ENCODE data around the gene MLXIP. TPM values are rescaled to one million over a fixed set of nuclear protein-coding genes. Genes with fewer than 3 reads are reported as not detected.

Gene MLXIP
- total and polyA plus RNA-seq, 2 of the 13 experiments (the other 11 are each of a cell fraction or from before 2014, with no cell fraction given): 5.3 to 6.7 TPM

- no peak for DNase-seq (ENCODE audit: low spot score)
- no peak for TF ChIP-seq ZNF292 (CRISPR knock-in tag; IDR thresholded peaks at IDR 0.05; ENCODE audit: borderline replicate concordance, low read depth)
- no peak for TF ChIP-seq RXRB (CRISPR knock-in tag; IDR thresholded peaks at IDR 0.05; ENCODE audit: borderline replicate concordance)
- TF ChIP-seq KDM2A (CRISPR knock-in tag; IDR thresholded peaks at IDR 0.05; ENCODE audit: borderline replicate concordance, low read depth): no peak
- no peak for TF ChIP-seq SMYD3 (CRISPR knock-in tag; IDR thresholded peaks at IDR 0.05)
- no peak for TF ChIP-seq BATF2 (CRISPR knock-in tag; IDR thresholded peaks at IDR 0.05)
- no peak for TF ChIP-seq HOXD1 (CRISPR knock-in tag; IDR thresholded peaks at IDR 0.05)
- TF ChIP-seq KAT7 (CRISPR knock-in tag; IDR thresholded peaks at IDR 0.05; ENCODE audit: borderline replicate concordance): no peak
- no peak for TF ChIP-seq CHCHD3 (CRISPR knock-in tag; IDR thresholded peaks at IDR 0.05)
- TF ChIP-seq ZNF770 (CRISPR knock-in tag; IDR thresholded peaks at IDR 0.05): no peak
- TF ChIP-seq ZNF839 (CRISPR knock-in tag; IDR thresholded peaks at IDR 0.05; ENCODE audit: borderline replicate concordance): no peak
- TF ChIP-seq ZNF619 (CRISPR knock-in tag; IDR thresholded peaks at IDR 0.05): no peak
- TF ChIP-seq AGO2 (optimal IDR thresholded peaks at IDR 0.05; ENCODE audit: low read depth, low read length): no peak
- no peak overlapping the region for H3K9ac ChIP-seq (ENCODE audit: insufficient read depth, low read depth, low read length)
- POLR2A ChIA-PET: no interaction called here
- H3K36me3 ChIP-seq (replicated peaks in 1 of 2; ENCODE audit: control insufficient read depth in 1 of 2, insufficient read depth in 2 of 2, low read length in 2 of 2): peaks cover 15 to 36% of the 10 kb centered on the region in 2 experiments; a peak in 4 of 5 replicates
- H3K9me3 ChIP-seq (ENCODE audit: low read length): no peaks in the 10 kb centered on the region
- peak overlapping the region; percentile 50 for H3K27ac ChIP-seq (ENCODE audit: extremely low read length, insufficient read depth, low read length)
- no peak for ATAC-seq
- no peak overlapping the region for H3K4me3 ChIP-seq (replicated peaks in 1 of 3; ENCODE audit: insufficient read depth in 1 of 3, low read depth in 2 of 3, low read length in 3 of 3)
- BruUV-seq (replicated peaks): no TSS peak
- intact Hi-C loops (cut with micrococcal nuclease; ENCODE audit: unreplicated experiment) (loop anchor here (10.0 kb wide), 1 partner anchor 171 kb away; no protein-coding TSS in a partner anchor), in situ Hi-C loops (cut with HindIII; ENCODE audit: extremely low pct_ligation_motif_present, low pct_unique_long_range_greater_than_20kb) (no loop called here)
- H3K4me2 ChIP-seq (ENCODE audit: low read depth, low read length): no peak overlapping the region; the same call in 1 of the 2 replicates
- WGBS (ENCODE audit: low lambda C conversion rate): 78% methylated on average over 13 of the region's 13 CpGs
- no peak for FAIRE-seq
- 0 out of 2 replicates have a peak, but pooled peaks cover 3% of the 10 kb centered on the region for H4K20me1 ChIP-seq (ENCODE audit: insufficient read depth, low read length)
- peaks cover 38% of the 10 kb centered on the region for H3K4me1 ChIP-seq (ENCODE audit: insufficient read depth, low read length)
- peaks cover 3% of the 10 kb centered on the region for H3K79me2 ChIP-seq (ENCODE audit: insufficient read depth, low read length)
- CTCF ChIA-PET (ENCODE audit: low intra/inter-chr PET ratio, low total read pairs): interaction anchor here (2.1 kb wide), 1 partner anchor 71 kb away, joined by 9 read pairs; no protein-coding TSS in a partner anchor
- no peaks in the 10 kb centered on the region for H3K27me3 ChIP-seq (ENCODE audit: control insufficient read depth in 1 of 2, insufficient read depth in 2 of 2, low read length in 2 of 2)
- H2AFZ ChIP-seq (ENCODE audit: low read length): no peak overlapping the region
These were observed 47.1 kb downstream of the MLXIP start for GRCh38 chr12:122125452-122126341.
